PFSK-1 (cell line): ENCODE data around the gene USP44.
A peak's percentile ranks its signal among the peaks of the same experiment; 100 is the strongest.

ENCODE experiments used
- FOXP2 ChIP-seq: optimal IDR thresholded peaks from 2 replicates; pipeline ENCODE3; 2011; ENCODE audit warnings: borderline replicate concordance, control low read depth, inconsistent platforms; ENCODE audit not compliant: insufficient read depth; ENCODE audit errors: extremely low read length, extremely low read depth
- POLR2AphosphoS5 ChIP-seq: IDR thresholded peaks from 2 replicates; pipeline ENCODE4 v1.6.1; 2012; ENCODE audit warnings: low read depth, mild to moderate bottlenecking, control low read depth, low read length, moderate library complexity
- SIN3A ChIP-seq: IDR thresholded peaks from 2 replicates; pipeline ENCODE4 v1.6.1; 2012; ENCODE audit warnings: mild to moderate bottlenecking, low read length, moderate library complexity, borderline replicate concordance; ENCODE audit not compliant: insufficient read depth
- TAF1 ChIP-seq: IDR thresholded peaks from 2 replicates; pipeline ENCODE4 v1.6.1; 2012; ENCODE audit warnings: low read length, control low read depth, borderline replicate concordance; ENCODE audit not compliant: insufficient read depth
- TF ChIP-seq, protein P1 (sequence below), 2 experiments: IDR thresholded peaks; 2 replicates each; pipeline versions ENCODE4 v1.6.1 to v1.8.0; 2011 to 2012; ENCODE audit warnings: low read depth in 2 of 2, low read length in 2 of 2, control low read depth in 1 of 2, inconsistent platforms in 1 of 2, mild to moderate bottlenecking in 1 of 2, moderate library complexity in 1 of 2; ENCODE audit not compliant: insufficient read depth in 1 of 2

Gene USP44

DNA sequence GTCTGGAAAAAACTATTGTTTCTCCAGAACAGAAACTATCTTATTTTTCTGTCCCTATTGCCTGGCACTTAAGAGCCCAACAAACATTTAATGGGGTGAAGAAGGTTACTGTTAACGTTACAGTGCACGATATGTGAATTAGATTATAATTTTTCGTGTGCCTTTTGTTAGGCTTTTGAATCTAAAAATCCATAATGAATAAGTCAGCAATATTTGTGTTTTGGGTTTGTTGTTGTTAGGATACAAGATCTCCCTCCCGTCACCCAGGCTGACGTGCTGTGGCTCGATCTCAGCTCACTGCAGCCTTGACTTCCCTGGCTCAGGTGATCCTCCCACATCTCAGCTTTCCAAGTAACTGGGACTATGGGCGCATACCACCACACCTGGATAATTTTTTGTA is 69.4 kb downstream of the USP44 start:
- no peak for TF ChIP-seq FOXP2
- no peak for TF ChIP-seq POLR2AphosphoS5
- no peak for TF ChIP-seq TAF1
- TF ChIP-seq, protein P1, sequence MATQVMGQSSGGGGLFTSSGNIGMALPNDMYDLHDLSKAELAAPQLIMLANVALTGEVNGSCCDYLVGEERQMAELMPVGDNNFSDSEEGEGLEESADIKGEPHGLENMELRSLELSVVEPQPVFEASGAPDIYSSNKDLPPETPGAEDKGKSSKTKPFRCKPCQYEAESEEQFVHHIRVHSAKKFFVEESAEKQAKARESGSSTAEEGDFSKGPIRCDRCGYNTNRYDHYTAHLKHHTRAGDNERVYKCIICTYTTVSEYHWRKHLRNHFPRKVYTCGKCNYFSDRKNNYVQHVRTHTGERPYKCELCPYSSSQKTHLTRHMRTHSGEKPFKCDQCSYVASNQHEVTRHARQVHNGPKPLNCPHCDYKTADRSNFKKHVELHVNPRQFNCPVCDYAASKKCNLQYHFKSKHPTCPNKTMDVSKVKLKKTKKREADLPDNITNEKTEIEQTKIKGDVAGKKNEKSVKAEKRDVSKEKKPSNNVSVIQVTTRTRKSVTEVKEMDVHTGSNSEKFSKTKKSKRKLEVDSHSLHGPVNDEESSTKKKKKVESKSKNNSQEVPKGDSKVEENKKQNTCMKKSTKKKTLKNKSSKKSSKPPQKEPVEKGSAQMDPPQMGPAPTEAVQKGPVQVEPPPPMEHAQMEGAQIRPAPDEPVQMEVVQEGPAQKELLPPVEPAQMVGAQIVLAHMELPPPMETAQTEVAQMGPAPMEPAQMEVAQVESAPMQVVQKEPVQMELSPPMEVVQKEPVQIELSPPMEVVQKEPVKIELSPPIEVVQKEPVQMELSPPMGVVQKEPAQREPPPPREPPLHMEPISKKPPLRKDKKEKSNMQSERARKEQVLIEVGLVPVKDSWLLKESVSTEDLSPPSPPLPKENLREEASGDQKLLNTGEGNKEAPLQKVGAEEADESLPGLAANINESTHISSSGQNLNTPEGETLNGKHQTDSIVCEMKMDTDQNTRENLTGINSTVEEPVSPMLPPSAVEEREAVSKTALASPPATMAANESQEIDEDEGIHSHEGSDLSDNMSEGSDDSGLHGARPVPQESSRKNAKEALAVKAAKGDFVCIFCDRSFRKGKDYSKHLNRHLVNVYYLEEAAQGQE (IDR thresholded peaks at IDR 0.05; ENCODE audit: insufficient read depth in 1 of 2, low read depth in 2 of 2, low read length in 2 of 2) = no peak
- no peak for TF ChIP-seq SIN3A

DNA sequence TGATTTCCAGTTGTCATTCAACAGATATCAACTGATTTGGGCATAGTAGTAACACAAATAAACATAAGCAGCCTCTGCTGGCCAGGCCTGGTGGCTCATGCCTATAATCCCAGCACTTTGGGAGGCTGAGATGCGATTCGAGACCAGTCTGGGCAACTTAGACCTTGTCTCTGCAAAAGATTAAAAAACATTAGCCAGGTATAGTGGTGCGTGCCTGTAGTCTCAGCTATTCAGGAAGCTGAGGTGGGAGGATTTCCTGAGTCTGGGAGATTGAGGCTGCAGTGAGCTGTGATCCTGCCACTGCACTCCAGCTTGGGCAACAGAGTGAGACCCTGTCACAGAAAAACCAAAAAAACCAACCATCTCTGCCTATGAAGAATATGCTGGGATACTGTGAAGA is 70.2 kb downstream of the USP44 start:
- TF ChIP-seq FOXP2 = no peak
- TF ChIP-seq POLR2AphosphoS5 = no peak
- TF ChIP-seq TAF1 = no peak
- no peak for TF ChIP-seq SIN3A
- TF ChIP-seq, protein P1 (IDR thresholded peaks at IDR 0.05; ENCODE audit: insufficient read depth in 1 of 2, low read depth in 2 of 2, low read length in 2 of 2) = no peak

DNA sequence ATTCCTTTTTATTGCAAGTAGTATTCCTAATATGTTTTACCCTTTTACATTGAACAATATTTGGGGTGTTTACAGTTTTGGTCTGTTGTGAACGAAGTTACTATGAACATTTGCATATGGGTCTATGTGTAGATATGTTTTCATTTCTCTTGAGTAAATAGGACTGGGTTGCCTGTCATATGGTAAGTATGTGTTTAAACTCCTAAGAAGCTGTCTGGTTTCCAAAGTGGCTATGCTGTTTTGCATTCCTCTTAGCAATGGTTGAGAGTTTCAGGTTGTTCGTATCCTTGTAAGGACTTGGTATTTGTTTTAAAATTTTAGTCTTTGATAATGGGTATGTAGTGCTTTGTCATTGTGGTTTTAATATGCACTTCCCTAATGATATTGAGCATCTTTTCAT is 71.0 kb downstream of the USP44 start:
- no peak for TF ChIP-seq POLR2AphosphoS5
- TF ChIP-seq SIN3A = no peak
- TF ChIP-seq FOXP2 = no peak
- TF ChIP-seq, protein P1 (IDR thresholded peaks at IDR 0.05; ENCODE audit: insufficient read depth in 1 of 2, low read depth in 2 of 2, low read length in 2 of 2) = no peak
- no peak for TF ChIP-seq TAF1

DNA sequence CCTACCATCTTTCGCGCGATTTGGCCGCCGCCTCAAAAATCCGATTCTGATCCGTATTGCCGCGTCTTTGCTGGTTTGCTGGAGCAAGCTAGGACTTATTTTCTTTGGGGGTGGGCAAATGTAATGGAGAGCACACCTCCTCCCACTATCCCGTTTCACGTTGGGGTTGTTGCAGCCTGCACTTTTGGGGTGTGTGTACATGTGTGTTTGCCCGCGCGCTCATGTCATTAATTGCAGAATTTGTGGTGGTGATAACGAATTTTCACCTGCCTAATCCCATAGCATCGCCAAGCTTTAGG is 76.7 kb downstream of the USP44 start:
- TF ChIP-seq FOXP2 (no peak), TAF1 (no peak), POLR2AphosphoS5 (no peak), SIN3A (no peak)
- TF ChIP-seq, protein P1 (IDR thresholded peaks at IDR 0.05; ENCODE audit: insufficient read depth in 1 of 2, low read depth in 2 of 2, low read length in 2 of 2) = no peak

DNA sequence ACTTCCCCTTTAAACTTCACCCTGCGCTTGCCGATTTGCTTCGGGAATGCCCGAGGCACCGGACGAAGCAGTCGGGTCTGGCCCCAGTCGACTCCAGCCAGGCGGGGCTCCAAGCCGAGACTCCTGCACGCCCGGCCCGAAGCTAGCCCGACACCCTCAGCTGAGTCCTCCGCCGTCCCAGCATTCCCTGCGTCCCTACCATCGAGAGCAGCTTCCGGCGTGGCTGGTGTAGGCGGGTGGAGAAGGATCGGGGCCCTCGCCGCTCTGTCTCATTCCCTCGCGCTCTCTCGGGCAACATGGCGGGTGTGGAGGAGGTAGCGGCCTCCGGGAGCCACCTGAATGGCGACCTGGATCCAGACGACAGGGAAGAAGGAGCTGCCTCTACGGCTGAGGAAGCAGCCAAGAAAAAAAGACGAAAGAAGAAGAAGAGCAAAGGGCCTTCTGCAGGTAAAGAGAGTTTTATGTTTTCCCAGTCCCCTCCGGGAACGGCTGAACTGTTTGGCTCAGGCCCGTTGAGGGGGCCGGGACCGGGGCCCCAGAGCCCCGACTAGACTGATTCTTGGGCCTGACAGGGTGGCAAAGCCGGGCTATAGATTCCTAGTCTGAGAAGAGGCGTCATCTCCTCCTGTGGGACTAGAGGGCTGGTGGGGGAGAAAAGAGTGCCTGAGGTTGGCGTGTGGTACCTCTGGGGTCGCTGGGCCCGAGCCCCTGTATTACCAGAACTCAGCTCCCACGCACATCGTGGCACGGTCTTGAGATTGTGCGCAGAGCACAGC is 77.2 kb downstream of the USP44 start, which contains the start of gene METAP2:
Gene METAP2 (plus strand): TSS at position 269 of the 776 bp plus-strand sequence. CDS start 28 bp downstream, at position 297.
- TF ChIP-seq TAF1 (peak; percentile 98), POLR2AphosphoS5 (peak; percentile 98), SIN3A (peak; percentile 77; the same call in 1 of the 2 replicates), FOXP2 (peak; percentile 44)
- TF ChIP-seq, protein P1 (IDR thresholded peaks at IDR 0.05; ENCODE audit: insufficient read depth in 1 of 2, low read depth in 2 of 2, low read length in 2 of 2) = peak; percentile 56 to 63
